PC-3 (cell line): ENCODE measurements around the gene RASL10A.

Experiments
- CTCF ChIP-seq: fragments of 300-600 bp; sonication (generic); conservative IDR thresholded peaks from 2 replicates; pipeline ENCODE4 v1.5.1; 2017; ENCODE audit warnings: antibody characterized with exemption, low read depth, mild to moderate bottlenecking, low read length
- EZH2 ChIP-seq: fragments of 300-600 bp; sonication (generic); IDR thresholded peaks from one replicate; pipeline ENCODE4 v1.6.1; 2017; ENCODE audit warnings: antibody characterized with exemption, mild to moderate bottlenecking, low read length; ENCODE audit not compliant: unreplicated experiment

DNA sequence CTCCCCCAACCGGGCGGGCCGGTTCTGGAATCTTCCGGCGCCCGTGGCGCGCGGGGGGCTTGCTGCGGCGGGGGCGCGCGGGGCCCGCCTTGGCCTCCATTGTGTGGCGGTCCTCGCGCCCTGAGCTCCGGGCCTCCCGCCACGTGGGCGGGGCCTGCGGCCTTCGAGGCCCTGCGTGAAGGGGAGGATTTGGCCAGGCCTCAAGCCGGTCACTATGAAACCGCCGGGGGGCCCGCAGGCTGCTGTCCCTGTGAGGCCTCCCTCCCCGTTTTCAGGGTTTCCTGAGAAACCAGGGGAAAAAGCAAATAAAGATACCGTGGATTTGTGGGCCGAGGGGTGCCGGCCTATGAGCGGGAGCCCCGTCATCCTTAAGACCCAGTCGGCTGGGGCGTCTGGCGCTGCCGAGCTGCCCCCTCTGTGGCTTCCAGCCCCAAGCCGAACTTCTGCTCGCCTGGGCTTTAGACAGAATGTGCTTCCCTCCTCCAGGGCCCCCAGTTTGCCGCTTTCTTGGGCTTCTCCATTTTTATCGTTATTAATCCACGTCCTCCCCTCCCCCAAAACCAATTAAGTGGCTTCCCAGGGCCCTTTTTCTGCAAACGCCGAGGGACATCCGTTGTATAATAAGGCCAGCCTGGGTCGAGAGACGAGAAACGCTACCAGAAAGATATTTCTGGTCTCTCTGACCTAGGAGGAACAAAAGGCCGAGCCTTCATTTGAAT lies 46.8 kb downstream of the RASL10A start:
- no peak for TF ChIP-seq CTCF
- no peak for TF ChIP-seq EZH2
